Measurements from ENCODE around the gene TMEM91. TPM values are rescaled to one million over a fixed set of nuclear protein-coding genes. Genes with fewer than 3 reads are reported as not detected.

The TMEM91 gene
- total and polyA plus RNA-seq, 5 donors from 2014 or later, result 2.0 to 12.4 (median 4.5) TPM

DNA sequence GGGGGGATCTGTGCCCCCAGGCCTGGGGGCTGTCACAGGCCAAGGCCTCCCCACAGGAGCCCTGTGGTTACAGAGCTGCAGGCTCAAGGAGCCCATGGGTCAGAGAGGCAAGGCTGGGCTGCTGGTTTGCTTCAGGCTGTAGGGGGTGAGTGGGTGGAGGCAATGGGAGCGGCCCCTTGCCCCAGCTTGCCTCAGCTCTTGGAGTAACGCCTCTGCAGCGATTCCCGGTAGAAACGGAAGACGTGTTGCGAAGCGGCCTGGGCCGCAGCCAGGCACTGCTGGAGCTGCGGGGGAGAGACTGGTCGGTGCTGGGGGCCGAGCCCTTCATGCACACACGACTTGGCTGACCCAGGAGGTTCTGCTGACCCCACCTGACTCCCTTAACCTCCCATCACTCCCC lies 10.1 kb downstream of the TMEM91 start:
- Histone ChIP-seq H3K9me3 (ENCODE audit: control insufficient read depth in 2 of 2, low read length in 2 of 2) (no peaks in the 10 kb centered on the region), H3K4me1 (ENCODE audit: control insufficient read depth, insufficient read depth, low read length, poor library complexity, severe bottlenecking) (no peaks in the 10 kb centered on the region), H3K4me3 (ENCODE audit: low read depth, low read length) (no peak overlapping the region), H3K27ac (ENCODE audit: insufficient read depth, low read length, poor library complexity, severe bottlenecking) (no peak overlapping the region), H3K27me3 (ENCODE audit: control insufficient read depth, insufficient read depth, low read length) (no peaks in the 10 kb centered on the region), H3K36me3 (ENCODE audit: control insufficient read depth, insufficient read depth, low read length) (peaks cover 26% of the 10 kb centered on the region)
- Mint-ChIP-seq H3K27me3 (no peaks in the 10 kb centered on the region), H3K36me3 (peaks cover 25% of the 10 kb centered on the region), H3K9me3 (no peaks in the 10 kb centered on the region), H3K27ac (peak overlapping the region in 1 of 3 donors; percentile 76), H3K4me3 (no peak overlapping the region), H3K4me1 (peaks cover 0 to 3% (median 1%) of the 10 kb centered on the region in 4 donors)
- DNase-seq, result no peak
- ATAC-seq (ENCODE audit: low read depth in 2 of 2), result no peak

GRCh38 chr19:41391618-41392017 lies 15.3 kb downstream of the TMEM91 start:
- H3K9me3 Mint-ChIP-seq, result no peaks in the 10 kb centered on the region
- H3K27me3 Mint-ChIP-seq, result no peaks in the 10 kb centered on the region
- peaks cover 7 to 16% (median 11%) of the 10 kb centered on the region in 4 donors for H3K4me1 Mint-ChIP-seq
- DNase-seq (no peak), ATAC-seq (ENCODE audit: low read depth in 2 of 2) (no peak)
- Histone ChIP-seq H3K4me1 (ENCODE audit: control insufficient read depth, insufficient read depth, low read length, poor library complexity, severe bottlenecking) (peaks cover 13% of the 10 kb centered on the region), H3K9me3 (ENCODE audit: control insufficient read depth in 2 of 2, low read length in 2 of 2) (no peaks in the 10 kb centered on the region), H3K4me3 (ENCODE audit: low read depth, low read length) (no peak overlapping the region), H3K36me3 (ENCODE audit: control insufficient read depth, insufficient read depth, low read length) (peaks cover 32% of the 10 kb centered on the region), H3K27ac (ENCODE audit: insufficient read depth, low read length, poor library complexity, severe bottlenecking) (no peak overlapping the region), H3K27me3 (ENCODE audit: control insufficient read depth, insufficient read depth, low read length) (no peaks in the 10 kb centered on the region)
- H3K4me3 Mint-ChIP-seq, result peak overlapping the region in 1 of 4 donors; percentile 25
- peaks cover 20% of the 10 kb centered on the region for H3K36me3 Mint-ChIP-seq
- H3K27ac Mint-ChIP-seq, result no peak overlapping the region

GRCh38 chr19:41392775-41393174 lies 16.4 kb downstream of the TMEM91 start:
- H3K27me3 Mint-ChIP-seq, result no peaks in the 10 kb centered on the region
- no peaks in the 10 kb centered on the region for H3K27me3 ChIP-seq (ENCODE audit: control insufficient read depth, insufficient read depth, low read length)
- DNase-seq (no peak), ATAC-seq (ENCODE audit: low read depth in 2 of 2) (no peak)
- H3K4me1 Mint-ChIP-seq, result peaks cover 11 to 26% (median 17%) of the 10 kb centered on the region in 4 donors
- no peak overlapping the region for H3K27ac Mint-ChIP-seq
- no peak overlapping the region for H3K27ac ChIP-seq (ENCODE audit: insufficient read depth, low read length, poor library complexity, severe bottlenecking)
- no peaks in the 10 kb centered on the region for H3K9me3 ChIP-seq (ENCODE audit: control insufficient read depth in 2 of 2, low read length in 2 of 2)
- H3K36me3 Mint-ChIP-seq, result peaks cover 20% of the 10 kb centered on the region
- H3K4me3 Mint-ChIP-seq, result no peak overlapping the region
- H3K36me3 ChIP-seq (ENCODE audit: control insufficient read depth, insufficient read depth, low read length), result peaks cover 32% of the 10 kb centered on the region
- no peak overlapping the region for H3K4me3 ChIP-seq (ENCODE audit: low read depth, low read length)
- H3K9me3 Mint-ChIP-seq, result no peaks in the 10 kb centered on the region
- H3K4me1 ChIP-seq (ENCODE audit: control insufficient read depth, insufficient read depth, low read length, poor library complexity, severe bottlenecking), result peaks cover 17% of the 10 kb centered on the region

- Histone ChIP-seq H3K27ac (ENCODE audit: insufficient read depth, low read length, poor library complexity, severe bottlenecking) (no peak overlapping the region), H3K4me3 (ENCODE audit: low read depth, low read length) (no peak overlapping the region), H3K9me3 (ENCODE audit: control insufficient read depth in 2 of 2, low read length in 2 of 2) (no peaks in the 10 kb centered on the region), H3K27me3 (ENCODE audit: control insufficient read depth, insufficient read depth, low read length) (no peaks in the 10 kb centered on the region), H3K4me1 (ENCODE audit: control insufficient read depth, insufficient read depth, low read length, poor library complexity, severe bottlenecking) (peaks cover 31% of the 10 kb centered on the region), H3K36me3 (ENCODE audit: control insufficient read depth, insufficient read depth, low read length) (peaks cover 16% of the 10 kb centered on the region)
- H3K27me3 Mint-ChIP-seq, result no peaks in the 10 kb centered on the region
- no peak for DNase-seq
- peaks cover 20% of the 10 kb centered on the region for H3K36me3 Mint-ChIP-seq
- peaks cover 22 to 47% (median 31%) of the 10 kb centered on the region in 4 donors for H3K4me1 Mint-ChIP-seq
- no peak for ATAC-seq (ENCODE audit: low read depth in 2 of 2)
- no peaks in the 10 kb centered on the region for H3K9me3 Mint-ChIP-seq
- peak overlapping the region; percentile 37 to 99 (median 80) for H3K27ac Mint-ChIP-seq
- H3K4me3 Mint-ChIP-seq, result peak overlapping the region in 3 of 4 donors; percentile 43 to 98 (median 96)
Measured at GRCh38 chr19:41395355-41395754, 19.0 kb downstream of the TMEM91 start.

DNA sequence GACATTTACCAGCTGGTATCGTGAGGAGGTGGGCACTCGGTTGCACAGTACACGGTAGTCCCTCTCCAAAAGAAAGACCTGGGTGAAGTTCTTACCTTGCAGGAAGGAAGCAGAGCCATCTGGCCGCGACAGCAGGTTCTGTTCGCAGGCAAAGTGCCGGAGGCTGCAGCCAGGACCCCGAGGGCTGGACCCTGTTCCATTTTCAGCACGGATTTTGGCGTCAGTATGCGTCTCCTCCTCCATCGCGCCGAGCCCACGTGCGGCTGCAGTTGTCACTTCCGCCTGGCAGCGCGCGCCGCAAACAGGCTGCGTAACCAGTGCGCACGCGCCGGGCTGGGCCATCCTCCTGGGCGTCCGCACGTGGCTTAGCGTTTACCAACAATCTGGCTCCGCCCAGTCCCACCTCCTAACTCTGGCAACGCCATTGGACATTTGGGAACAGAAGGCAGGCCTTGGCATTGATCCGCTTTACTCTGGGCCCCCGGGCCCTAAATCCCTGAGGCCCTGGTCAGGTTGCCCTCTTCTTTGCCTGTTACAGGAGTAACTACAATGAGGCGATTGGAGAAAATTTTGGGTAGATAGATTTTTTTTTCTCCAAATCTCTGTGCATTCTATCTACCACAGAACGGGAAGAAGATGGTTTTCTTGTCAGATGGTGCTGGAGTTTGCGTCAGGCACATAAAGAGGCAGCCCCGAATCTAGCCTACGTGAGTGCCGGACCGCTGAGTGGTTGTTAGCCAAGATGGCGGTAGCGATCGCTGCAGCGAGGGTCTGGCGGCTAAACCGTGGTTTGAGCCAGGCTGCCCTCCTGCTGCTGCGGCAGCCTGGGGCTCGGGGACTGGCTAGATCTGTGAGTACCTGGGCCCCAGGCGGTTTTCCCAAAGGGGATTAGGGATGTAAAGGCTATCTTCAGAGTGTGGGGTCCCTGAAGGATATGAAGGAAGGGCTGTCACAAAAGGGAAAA lies 21.0 kb downstream of the TMEM91 start, which contains the start of the genes BCKDHA and EXOSC5:
Gene BCKDHA (plus strand): TSS at position 733 of the 964 bp plus-strand sequence. CDS start 10 bp downstream, at position 743.
Gene EXOSC5 (minus strand): TSS at position 274 of the 964 bp plus-strand sequence. CDS start 31 bp downstream, at position 243.
- H3K4me3 Mint-ChIP-seq, result peak within 1 kb of the TSS; percentile 95 to 99 (median 97)

GRCh38 chr19:41398050-41398418 lies 21.7 kb downstream of the TMEM91 start:
- ATAC-seq (ENCODE audit: low read depth in 2 of 2), result no peak
- Histone ChIP-seq H3K27ac (ENCODE audit: insufficient read depth, low read length, poor library complexity, severe bottlenecking) (peak overlapping the region; percentile 98), H3K9me3 (ENCODE audit: control insufficient read depth in 2 of 2, low read length in 2 of 2) (no peaks in the 10 kb centered on the region), H3K4me3 (ENCODE audit: low read depth, low read length) (peak overlapping the region; percentile 100), H3K27me3 (ENCODE audit: control insufficient read depth, insufficient read depth, low read length) (no peaks in the 10 kb centered on the region), H3K4me1 (ENCODE audit: control insufficient read depth, insufficient read depth, low read length, poor library complexity, severe bottlenecking) (peaks cover 31% of the 10 kb centered on the region), H3K36me3 (ENCODE audit: control insufficient read depth, insufficient read depth, low read length) (no peaks in the 10 kb centered on the region)
- Mint-ChIP-seq H3K4me1 (peaks cover 25 to 56% (median 37%) of the 10 kb centered on the region in 4 donors), H3K36me3 (peaks cover 14% of the 10 kb centered on the region), H3K27me3 (no peaks in the 10 kb centered on the region), H3K9me3 (no peaks in the 10 kb centered on the region), H3K27ac (peak overlapping the region; percentile 99 to 100 (median 100)), H3K4me3 (peak overlapping the region; percentile 95 to 99 (median 97))
- DNase-seq, result no peak

More for the DNA sequence above, 21.0 kb downstream of the TMEM91 start, which contains the start of the genes BCKDHA and EXOSC5:
- DNase-seq (peak; percentile 99 to 100 (median 100)), ATAC-seq (ENCODE audit: low read depth in 2 of 2) (peak; percentile 99)
- H3K4me3 ChIP-seq (ENCODE audit: low read depth, low read length), result peak within 1 kb of the TSS; percentile 100
- H3K4me1 ChIP-seq (ENCODE audit: control insufficient read depth, insufficient read depth, low read length, poor library complexity, severe bottlenecking), result peaks cover 31% of the 10 kb centered on the region
- peak within 1 kb of the TSS; percentile 98 for H3K27ac ChIP-seq (ENCODE audit: insufficient read depth, low read length, poor library complexity, severe bottlenecking)
- H3K4me1 Mint-ChIP-seq, result peaks cover 25 to 56% (median 37%) of the 10 kb centered on the region in 4 donors
- H3K27me3 ChIP-seq (ENCODE audit: control insufficient read depth, insufficient read depth, low read length), result no peaks in the 10 kb centered on the region
- peaks cover 14% of the 10 kb centered on the region for H3K36me3 Mint-ChIP-seq
- H3K9me3 ChIP-seq (ENCODE audit: control insufficient read depth in 2 of 2, low read length in 2 of 2), result no peaks in the 10 kb centered on the region
- H3K36me3 ChIP-seq (ENCODE audit: control insufficient read depth, insufficient read depth, low read length), result no peaks in the 10 kb centered on the region
- no peaks in the 10 kb centered on the region for H3K9me3 Mint-ChIP-seq
- no peaks in the 10 kb centered on the region for H3K27me3 Mint-ChIP-seq
- H3K27ac Mint-ChIP-seq, result peak within 1 kb of the TSS; percentile 99 to 100 (median 100)

GRCh38 chr19:41398598-41398997 lies 22.3 kb downstream of the TMEM91 start:
- peak overlapping the region; percentile 79 to 98 (median 96) for H3K4me3 Mint-ChIP-seq
- Histone ChIP-seq H3K9me3 (ENCODE audit: control insufficient read depth in 2 of 2, low read length in 2 of 2) (no peaks in the 10 kb centered on the region), H3K36me3 (ENCODE audit: control insufficient read depth, insufficient read depth, low read length) (no peaks in the 10 kb centered on the region), H3K27me3 (ENCODE audit: control insufficient read depth, insufficient read depth, low read length) (no peaks in the 10 kb centered on the region), H3K4me3 (ENCODE audit: low read depth, low read length) (peak overlapping the region; percentile 100), H3K4me1 (ENCODE audit: control insufficient read depth, insufficient read depth, low read length, poor library complexity, severe bottlenecking) (peaks cover 31% of the 10 kb centered on the region), H3K27ac (ENCODE audit: insufficient read depth, low read length, poor library complexity, severe bottlenecking) (peak overlapping the region; percentile 98)
- H3K36me3 Mint-ChIP-seq, result peaks cover 14% of the 10 kb centered on the region
- H3K9me3 Mint-ChIP-seq, result no peaks in the 10 kb centered on the region
- DNase-seq (no peak), ATAC-seq (ENCODE audit: low read depth in 2 of 2) (no peak)
- H3K27ac Mint-ChIP-seq, result peak overlapping the region in 2 of 3 donors; percentile 46 to 99
- peaks cover 25 to 59% (median 37%) of the 10 kb centered on the region in 4 donors for H3K4me1 Mint-ChIP-seq
- no peaks in the 10 kb centered on the region for H3K27me3 Mint-ChIP-seq
